ENCODE measurements around the gene DYDC1. TPM values are rescaled to one million over a fixed set of nuclear protein-coding genes. Genes with fewer than 3 reads are reported as not detected.

Gene DYDC1
- total RNA-seq, 1 donor: not detected

DNA sequence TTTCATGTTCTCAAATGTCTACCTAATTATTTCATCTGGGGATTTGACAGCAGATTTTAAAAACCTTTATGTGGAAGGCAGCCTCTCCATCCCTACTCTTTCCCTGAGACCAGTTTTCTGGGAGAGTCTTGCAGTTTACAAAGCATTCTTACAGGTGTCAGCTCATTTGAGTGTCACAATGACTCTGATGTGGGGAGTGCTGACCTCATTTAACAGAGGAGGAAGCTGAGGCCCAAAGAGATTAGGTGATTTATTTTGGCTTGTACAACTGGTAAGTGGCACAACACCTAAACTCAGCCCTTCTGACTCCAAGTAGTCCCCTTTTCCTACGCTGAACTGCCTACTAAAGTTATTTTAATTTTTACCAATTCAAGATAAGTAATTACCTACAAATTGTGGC is 33.8 kb downstream of the DYDC1 start:
- Histone ChIP-seq H3K4me1 (ENCODE audit: insufficient read depth, low read length) (peaks cover 5% of the 10 kb centered on the region), H3K9me3 (ENCODE audit: low read depth, low read length) (no peaks in the 10 kb centered on the region)
- DNase-seq (ENCODE audit: insufficient read length, low spot score, missing footprints): no peak

DNA sequence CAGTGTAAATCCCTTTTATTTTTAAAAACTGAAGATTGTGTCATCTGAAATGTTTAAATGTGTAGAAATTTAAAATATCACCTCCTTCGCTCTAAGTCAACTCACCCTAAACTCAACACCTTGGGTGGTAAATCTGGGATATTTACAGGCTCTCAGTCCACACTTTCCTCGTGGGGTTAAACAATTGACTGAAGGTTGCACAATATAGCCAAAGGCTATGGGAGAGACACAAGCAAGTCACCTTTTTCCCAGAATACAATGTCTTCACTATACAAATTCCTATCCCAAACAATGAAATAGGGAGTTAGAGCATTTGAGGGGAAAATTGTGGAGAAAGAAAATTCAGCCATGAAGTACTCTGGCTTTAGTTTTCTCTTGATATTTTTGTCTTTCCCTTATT is 34.4 kb downstream of the DYDC1 start:
- no peak overlapping the region for H3K4me2 ChIP-seq (ENCODE audit: insufficient read depth, low read length)
- no peaks in the 10 kb centered on the region for H3K79me2 ChIP-seq (ENCODE audit: insufficient read depth, low read length)
- H3K4me1 ChIP-seq (ENCODE audit: insufficient read depth, low read length): peaks cover 5% of the 10 kb centered on the region
- H3K9me3 ChIP-seq (ENCODE audit: low read depth, low read length): no peaks in the 10 kb centered on the region
- TF ChIP-seq, protein P1, sequence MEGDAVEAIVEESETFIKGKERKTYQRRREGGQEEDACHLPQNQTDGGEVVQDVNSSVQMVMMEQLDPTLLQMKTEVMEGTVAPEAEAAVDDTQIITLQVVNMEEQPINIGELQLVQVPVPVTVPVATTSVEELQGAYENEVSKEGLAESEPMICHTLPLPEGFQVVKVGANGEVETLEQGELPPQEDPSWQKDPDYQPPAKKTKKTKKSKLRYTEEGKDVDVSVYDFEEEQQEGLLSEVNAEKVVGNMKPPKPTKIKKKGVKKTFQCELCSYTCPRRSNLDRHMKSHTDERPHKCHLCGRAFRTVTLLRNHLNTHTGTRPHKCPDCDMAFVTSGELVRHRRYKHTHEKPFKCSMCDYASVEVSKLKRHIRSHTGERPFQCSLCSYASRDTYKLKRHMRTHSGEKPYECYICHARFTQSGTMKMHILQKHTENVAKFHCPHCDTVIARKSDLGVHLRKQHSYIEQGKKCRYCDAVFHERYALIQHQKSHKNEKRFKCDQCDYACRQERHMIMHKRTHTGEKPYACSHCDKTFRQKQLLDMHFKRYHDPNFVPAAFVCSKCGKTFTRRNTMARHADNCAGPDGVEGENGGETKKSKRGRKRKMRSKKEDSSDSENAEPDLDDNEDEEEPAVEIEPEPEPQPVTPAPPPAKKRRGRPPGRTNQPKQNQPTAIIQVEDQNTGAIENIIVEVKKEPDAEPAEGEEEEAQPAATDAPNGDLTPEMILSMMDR (IDR thresholded peaks at IDR 0.05; ENCODE audit: extremely low read depth, low read depth, low read length): no peak
- H3K27ac ChIP-seq (ENCODE audit: low read depth, low read length): no peak overlapping the region
- H3K27me3 ChIP-seq (ENCODE audit: insufficient read depth, low read length): peaks cover 4% of the 10 kb centered on the region
- no peaks in the 10 kb centered on the region for H3K36me3 ChIP-seq (ENCODE audit: insufficient read depth, low read length)
- H2AFZ ChIP-seq (ENCODE audit: low read length): no peak overlapping the region
- H4K20me1 ChIP-seq (ENCODE audit: insufficient read depth, low read length): no peaks in the 10 kb centered on the region
- DNase-seq (ENCODE audit: insufficient read length, low spot score, missing footprints): no peak
- H3K4me3 ChIP-seq (ENCODE audit: insufficient read depth, low read length): no peak overlapping the region

More for the DNA sequence above, 33.8 kb downstream of the DYDC1 start:
- H3K36me3 ChIP-seq (ENCODE audit: insufficient read depth, low read length): no peaks in the 10 kb centered on the region
- H3K27ac ChIP-seq (ENCODE audit: low read depth, low read length): no peak overlapping the region
- H3K27me3 ChIP-seq (ENCODE audit: insufficient read depth, low read length): peaks cover 4% of the 10 kb centered on the region
- TF ChIP-seq, protein P1 (IDR thresholded peaks at IDR 0.05; ENCODE audit: extremely low read depth, low read depth, low read length): no peak
- H3K4me2 ChIP-seq (ENCODE audit: insufficient read depth, low read length): no peak overlapping the region
- H2AFZ ChIP-seq (ENCODE audit: low read length): no peak overlapping the region
- no peaks in the 10 kb centered on the region for H4K20me1 ChIP-seq (ENCODE audit: insufficient read depth, low read length)
- H3K79me2 ChIP-seq (ENCODE audit: insufficient read depth, low read length): no peaks in the 10 kb centered on the region
- H3K4me3 ChIP-seq (ENCODE audit: insufficient read depth, low read length): no peak overlapping the region

DNA sequence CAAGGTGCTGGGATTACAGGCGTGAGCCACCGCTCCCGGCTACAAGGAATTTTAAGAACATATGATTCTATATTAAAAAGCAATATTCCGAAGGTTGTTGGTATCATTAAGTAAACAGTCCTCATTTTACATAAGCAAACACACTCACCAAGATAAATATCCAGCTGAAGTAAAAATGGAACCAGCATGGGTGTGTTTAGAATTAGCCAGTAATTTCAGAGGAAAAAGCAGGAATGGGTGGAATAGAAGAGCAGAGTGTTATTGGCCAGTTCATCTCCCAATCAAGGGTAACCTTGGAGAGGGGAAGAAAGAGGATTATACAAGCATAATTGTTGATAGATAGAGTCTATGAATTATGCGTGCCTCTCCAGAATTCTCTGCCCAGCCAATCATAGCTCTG is 35.4 kb downstream of the DYDC1 start:
- Histone ChIP-seq H3K4me2 (ENCODE audit: insufficient read depth, low read length) (no peak overlapping the region), H3K27ac (ENCODE audit: low read depth, low read length) (no peak overlapping the region), H3K27me3 (ENCODE audit: insufficient read depth, low read length) (peaks cover 4% of the 10 kb centered on the region), H3K9me3 (ENCODE audit: low read depth, low read length) (no peaks in the 10 kb centered on the region), H3K4me3 (ENCODE audit: insufficient read depth, low read length) (no peak overlapping the region), H2AFZ (ENCODE audit: low read length) (no peak overlapping the region), H4K20me1 (ENCODE audit: insufficient read depth, low read length) (no peaks in the 10 kb centered on the region), H3K79me2 (ENCODE audit: insufficient read depth, low read length) (no peaks in the 10 kb centered on the region), H3K36me3 (ENCODE audit: insufficient read depth, low read length) (no peaks in the 10 kb centered on the region), H3K4me1 (ENCODE audit: insufficient read depth, low read length) (peaks cover 5% of the 10 kb centered on the region)
- TF ChIP-seq, protein P1 (IDR thresholded peaks at IDR 0.05; ENCODE audit: extremely low read depth, low read depth, low read length): no peak
- no peak for DNase-seq (ENCODE audit: insufficient read length, low spot score, missing footprints)

DNA sequence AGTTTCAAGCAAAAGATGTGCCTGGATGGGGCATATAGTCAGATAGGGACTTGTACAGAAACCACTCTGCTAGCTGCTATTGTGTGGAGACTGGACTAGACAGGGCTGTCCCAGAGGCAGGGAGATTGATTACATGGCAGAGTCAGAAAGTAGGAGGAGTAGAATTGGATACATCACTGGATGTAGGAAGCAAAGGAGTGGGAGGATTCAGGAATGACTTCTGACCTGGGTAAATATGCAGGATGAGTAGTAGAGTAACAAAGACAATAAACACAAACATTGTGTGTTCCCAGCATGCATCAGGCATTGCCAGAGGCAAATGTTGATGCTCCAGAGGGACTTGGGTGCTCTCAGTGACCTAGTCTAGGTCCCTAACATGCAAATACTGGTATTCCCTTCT is 36.2 kb downstream of the DYDC1 start:
- TF ChIP-seq, protein P1 (IDR thresholded peaks at IDR 0.05; ENCODE audit: extremely low read depth, low read depth, low read length): no peak
- no peak overlapping the region for H3K27ac ChIP-seq (ENCODE audit: low read depth, low read length)
- no peaks in the 10 kb centered on the region for H3K79me2 ChIP-seq (ENCODE audit: insufficient read depth, low read length)
- H3K36me3 ChIP-seq (ENCODE audit: insufficient read depth, low read length): no peaks in the 10 kb centered on the region
- no peak overlapping the region for H3K4me2 ChIP-seq (ENCODE audit: insufficient read depth, low read length)
- no peak for DNase-seq (ENCODE audit: insufficient read length, low spot score, missing footprints)
- no peak overlapping the region for H2AFZ ChIP-seq (ENCODE audit: low read length)
- H3K27me3 ChIP-seq (ENCODE audit: insufficient read depth, low read length): peaks cover 4% of the 10 kb centered on the region
- no peaks in the 10 kb centered on the region for H3K9me3 ChIP-seq (ENCODE audit: low read depth, low read length)
- H4K20me1 ChIP-seq (ENCODE audit: insufficient read depth, low read length): no peaks in the 10 kb centered on the region
- no peak overlapping the region for H3K4me3 ChIP-seq (ENCODE audit: insufficient read depth, low read length)
- H3K4me1 ChIP-seq (ENCODE audit: insufficient read depth, low read length): peaks cover 5% of the 10 kb centered on the region
